HG03095 (cell line): Measurements from ENCODE around the gene TRIM65.
"Not testable (repeated sequence)": the region's sequence is repeated elsewhere in the genome, so short reads cannot be mapped to it uniquely, and the experiment has no call there.

Experiments
- ATAC-seq: cut with Tn5 transposase; IDR thresholded peaks from one replicate; pipeline ENCODE4 v1.9.1; 2021; ENCODE audit warnings: moderate library complexity; ENCODE audit not compliant: unreplicated experiment

TRIM65 gene

DNA sequence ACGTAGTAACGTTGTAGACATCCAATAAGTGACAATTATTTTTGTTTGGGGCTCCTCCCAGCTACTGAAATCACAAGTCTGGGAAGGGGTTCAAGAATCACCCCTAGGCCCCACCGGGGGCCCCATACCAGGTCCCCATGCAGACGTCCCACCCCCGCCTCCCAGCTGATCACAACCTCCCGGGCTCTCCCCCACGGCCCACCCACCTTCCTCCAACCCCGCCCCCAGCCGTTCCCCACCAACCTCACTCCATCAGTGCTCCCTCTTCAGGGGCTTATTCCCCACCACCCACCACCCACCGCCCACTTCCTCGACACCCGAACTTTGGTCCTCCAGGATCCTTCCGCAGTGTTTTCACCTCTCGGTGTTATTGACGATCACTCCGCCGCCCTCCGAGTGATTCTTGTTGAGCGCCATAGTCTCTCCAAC lies 41.9 kb downstream of the TRIM65 start:
- ATAC-seq, result no peak

DNA sequence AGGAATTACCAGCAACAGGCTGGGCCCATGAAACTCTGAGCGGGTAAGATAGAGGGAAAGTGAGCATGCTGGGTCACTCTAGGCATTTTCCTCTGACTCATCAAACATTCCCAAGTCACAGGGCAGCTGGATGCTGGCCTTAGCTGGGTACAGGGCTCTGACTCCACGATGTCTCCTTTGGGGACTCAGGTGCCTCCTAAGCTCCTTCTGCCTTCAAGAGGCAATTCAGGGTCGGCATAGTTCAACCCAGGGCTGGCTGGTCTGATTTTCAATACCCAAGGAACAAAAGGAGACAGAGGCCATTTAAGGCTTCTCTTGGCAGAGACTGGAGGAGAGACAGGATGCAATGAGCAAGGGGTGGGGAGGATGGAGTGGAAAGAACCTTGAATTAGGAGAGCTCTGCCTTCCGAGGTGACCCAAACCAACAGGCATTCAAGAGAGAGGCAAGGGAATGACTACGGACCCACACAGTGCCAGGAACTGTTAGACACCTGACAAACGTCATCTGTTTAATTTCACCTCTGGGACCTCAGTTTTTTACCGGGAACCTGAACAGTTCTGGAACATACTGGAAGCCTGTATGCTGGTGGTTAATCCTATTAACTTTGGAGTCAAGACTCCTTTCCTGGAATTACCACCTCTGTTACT lies 42.5 kb downstream of the TRIM65 start:
- no peak for ATAC-seq

DNA sequence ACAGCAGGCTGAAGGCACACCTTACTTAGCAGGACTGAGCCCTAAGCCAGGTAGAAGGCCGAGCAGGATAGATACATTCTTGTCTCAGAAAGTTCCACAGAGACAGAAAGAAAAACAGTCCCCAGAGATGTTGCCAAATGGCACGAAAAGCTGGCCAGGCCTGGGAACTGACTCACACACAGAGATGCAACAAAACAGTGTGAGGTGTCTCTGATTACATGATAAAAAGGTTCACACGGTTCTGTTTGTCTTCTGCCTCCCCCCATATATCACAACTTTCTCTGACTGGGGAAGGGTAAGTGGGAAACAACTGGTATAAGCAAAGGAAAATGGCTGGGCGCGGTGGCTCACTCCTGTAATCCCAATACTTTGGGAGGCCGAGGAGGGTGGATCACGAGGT lies 43.3 kb downstream of the TRIM65 start:
- no peak for ATAC-seq

DNA sequence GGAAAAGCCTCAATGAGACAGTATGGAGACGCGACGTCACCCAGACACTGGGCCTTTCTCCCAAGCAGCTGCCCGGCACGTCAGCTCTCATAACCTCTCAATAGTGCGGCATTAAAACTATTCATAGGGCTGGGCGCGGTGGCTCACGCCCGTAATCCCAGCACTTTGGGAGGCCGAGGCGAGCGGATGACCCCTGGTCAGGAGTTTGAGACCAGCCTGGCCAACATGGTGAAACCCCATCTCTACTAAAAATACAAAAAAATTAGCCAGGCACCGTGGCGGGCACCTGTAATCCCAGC lies 45.1 kb downstream of the TRIM65 start:
- not testable (repeated sequence) for ATAC-seq

DNA sequence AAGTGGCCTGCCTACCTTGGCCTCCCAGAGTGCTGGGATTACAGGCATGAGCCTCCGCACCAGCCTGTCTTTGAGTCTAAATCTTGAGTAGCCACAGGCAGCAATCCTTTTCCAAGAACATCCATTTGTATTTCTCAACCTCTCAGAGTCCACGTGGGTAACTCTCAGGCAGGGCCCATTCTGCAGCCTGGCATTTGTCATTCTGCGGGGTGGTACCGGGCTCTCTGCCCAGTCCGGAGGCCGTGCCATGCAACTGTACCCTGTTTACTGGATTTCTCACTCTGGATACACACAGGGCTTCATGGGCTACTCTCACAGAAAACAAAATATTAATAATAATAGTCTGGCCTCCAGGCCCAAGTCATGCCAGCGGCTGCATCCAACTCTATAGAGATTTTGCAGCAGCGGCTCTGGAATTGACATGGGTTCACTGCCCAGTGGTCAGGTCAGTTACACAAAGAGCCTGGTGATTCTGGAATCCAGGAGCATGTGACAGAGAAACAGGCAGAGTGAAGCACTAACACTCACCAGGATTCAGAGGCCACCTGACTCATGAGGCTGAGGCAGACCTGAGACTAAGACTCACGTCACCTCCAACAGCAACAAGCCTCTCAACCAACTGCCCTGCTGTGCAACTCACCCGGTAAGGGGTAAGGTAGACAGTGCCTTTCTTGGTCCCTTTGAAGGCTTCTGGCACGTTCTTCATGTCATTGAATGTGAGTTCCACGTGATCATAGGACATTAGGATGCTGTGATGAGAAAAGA lies 45.6 kb downstream of the TRIM65 start:
- no peak for ATAC-seq

DNA sequence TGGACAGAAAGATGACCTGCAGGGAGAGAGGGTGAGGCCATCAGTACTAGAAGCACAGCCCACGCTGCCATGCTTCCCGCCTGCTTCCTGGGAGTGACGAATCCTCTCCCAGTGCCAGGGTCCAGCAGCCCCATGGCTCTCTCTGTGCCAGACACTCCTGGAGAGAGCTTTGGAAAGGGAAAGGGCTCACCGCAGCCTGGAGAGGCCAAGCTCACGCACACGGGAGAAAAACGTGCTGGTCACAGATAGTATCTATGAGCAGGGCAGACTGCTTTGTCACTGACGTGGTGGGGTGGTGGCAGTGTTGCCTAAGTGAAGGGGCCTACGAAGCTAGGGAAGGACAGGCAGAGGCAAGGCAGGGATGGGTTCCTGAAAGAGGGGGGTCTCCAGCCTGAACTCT lies 47.0 kb downstream of the TRIM65 start:
- no peak for ATAC-seq

DNA sequence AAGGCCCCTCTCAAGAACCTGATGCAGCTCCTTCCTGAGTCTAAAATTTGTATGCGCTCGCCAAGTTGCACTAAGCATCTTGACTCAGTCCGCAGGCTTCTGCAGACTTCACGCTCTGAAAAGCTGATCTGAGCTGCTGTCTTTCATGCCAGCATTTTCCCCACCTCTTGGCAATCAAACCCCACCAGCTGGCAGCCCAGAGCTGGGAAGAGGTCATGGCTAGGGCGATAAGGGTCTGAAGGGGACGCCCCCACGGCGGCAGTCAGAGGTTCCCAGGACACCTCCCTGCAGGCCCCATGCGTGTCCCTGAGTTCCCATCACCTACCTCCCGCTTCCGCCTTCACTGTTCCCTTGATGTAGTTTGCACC lies 47.5 kb downstream of the TRIM65 start:
- ATAC-seq, result no peak

DNA sequence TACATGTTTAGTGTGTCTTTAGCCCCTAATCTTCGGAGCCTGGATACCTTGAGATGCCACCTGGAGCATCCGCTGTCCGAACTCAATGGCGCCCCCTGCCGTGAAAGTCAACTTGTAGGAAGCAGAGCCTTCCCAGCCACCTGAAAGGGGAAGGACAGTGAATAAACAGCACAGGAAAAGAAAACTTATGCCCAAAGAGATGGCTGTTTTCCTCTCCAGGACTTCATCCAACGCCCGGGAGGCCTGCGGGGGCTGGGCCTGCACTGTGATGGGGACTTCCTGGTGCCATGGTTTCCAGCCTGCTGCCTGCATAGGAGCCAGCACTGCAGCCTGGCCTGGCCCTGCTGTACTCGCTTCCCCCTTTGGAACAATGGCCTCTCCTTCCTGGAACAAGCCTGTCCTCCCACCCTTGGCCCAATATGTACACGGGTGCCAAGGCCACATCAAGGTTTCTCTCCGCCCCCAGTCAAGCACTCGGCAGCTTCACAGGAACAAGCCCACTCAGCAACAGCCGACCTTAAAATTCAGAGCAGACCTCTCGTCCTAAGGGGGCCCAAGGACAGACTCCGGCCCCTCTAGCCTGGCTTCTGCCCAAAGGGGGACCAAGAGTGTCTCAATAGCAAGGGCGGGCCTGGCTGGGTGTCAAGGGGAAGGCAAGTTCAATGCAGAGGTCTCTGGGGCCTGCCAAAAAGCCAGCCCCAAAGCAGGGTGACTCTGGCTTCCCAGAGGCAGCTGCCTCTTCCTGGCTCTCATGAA lies 48.0 kb downstream of the TRIM65 start:
- ATAC-seq, result no peak

DNA sequence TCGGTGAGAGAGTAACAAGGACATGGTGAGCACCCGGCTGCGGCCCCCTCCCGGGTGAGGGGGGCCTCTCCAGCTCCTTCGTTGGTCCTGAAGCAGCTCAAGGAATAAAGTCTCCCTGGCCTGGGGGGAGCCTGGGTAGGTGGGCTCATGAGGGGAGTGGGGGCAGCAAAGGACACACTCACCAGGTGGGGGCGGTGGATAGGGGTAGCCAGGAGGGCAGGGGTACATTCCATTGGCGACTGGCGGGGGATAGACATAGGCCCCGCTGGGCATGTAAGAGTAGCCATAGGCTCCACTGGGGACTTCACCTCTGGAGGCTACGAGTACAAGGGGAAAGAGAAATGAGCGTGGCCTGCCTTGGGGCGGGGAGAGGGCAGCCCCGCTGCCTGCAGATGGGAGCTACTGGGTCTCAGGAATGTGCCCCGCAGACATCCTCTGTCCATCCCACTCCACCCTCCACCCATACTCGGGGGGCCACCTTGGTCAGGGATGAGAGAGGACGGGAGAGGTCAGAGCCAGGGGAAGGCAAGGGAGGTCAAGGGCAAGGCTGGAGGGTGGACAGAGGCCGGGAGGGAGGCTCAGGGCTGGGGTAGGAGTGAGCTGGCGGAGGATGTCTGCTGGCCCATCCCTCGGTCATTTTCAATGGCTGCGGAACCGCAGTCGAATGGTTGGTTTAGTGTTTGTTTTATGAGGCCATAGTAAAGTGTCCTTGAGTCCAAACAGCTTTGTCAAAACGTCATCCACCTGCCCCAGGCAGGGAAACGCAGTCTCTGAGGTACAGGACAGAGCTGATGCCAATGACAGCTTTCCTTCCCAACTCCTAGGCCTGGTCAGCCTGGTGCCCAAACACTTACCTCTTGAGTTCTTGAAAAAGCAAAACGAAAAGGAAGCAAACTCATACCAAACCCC lies 48.9 kb downstream of the TRIM65 start:
- no peak for ATAC-seq

DNA sequence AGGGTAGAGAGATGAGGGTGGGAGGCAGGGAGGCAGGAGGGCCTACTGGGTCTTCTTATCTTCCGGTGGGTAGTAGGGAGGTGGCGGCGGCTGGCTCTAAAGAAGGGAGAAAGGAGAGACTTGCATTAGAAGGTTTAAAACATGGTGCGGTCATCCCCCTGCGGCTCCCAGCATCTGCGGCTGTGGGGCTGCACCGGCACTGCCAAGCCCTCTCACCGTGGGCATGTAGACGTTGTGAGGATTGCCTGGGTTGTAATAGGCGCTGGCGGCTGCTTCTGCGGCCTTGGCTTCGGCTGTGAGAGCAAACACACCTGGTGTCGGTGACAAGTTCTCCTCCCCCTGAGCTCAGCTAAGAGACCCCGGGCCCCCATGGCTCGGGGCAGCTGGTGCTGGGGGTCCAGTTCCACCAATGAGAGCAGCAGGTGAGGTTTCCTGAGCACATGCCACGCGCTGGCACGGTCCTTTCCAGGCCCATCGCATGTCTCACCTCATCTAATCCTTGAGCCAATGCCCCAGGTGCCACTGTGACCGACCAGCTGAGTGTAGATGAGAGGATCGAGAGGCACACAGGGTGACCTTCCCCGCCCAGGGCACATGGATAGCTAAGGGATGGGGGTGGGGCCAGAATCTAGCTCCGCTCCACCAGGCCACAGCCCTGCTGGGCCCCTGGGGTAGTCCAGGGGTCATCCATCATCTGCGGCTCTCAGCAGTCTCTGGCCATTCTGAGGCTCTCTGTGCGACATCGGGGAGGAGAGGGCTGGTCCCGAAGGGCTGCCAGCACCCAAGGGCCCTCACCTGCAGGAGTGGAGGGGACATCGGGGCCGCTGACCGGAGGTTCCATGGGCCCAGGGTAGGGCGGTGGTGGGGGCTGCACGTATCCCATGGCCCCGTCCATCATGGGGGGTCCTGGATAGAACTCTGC lies 49.8 kb downstream of the TRIM65 start:
- no peak for ATAC-seq

DNA sequence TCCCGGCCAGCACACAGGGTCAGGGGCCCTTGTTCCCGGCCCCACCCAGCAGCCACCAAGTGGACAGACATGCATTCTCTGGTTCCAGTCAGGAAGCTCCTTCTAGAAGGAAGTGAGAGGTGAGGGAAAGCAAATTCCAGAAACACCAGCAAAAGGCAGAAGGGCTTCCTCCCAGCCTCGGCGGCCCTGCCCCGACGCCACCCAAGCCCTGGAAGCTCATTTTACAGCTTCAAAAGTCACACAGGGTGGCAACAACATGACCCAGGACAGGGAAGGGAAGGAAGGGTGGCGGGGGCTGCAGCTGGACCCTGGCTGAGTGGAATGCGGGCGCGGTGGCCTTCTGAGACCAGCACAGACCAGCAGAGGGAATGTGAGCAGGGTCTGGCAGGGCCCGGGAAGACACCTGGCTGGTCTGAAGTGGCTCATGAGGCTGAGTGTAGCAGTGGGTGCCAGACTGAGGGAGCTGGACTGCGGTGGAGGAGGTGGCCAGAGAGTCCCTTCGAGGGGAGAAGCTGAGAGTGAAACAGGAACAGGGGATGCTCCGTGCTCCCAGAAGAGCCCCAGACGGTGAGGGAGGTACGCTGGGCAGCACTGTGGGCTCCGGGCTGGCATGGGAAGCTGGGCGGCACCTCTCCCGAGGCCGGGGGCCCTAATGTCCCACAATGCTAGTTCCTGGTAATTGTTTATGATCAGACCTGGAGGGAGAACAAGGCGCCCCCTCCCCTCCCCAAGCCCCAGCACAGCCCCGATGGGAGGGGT lies 50.6 kb downstream of the TRIM65 start:
- no peak for ATAC-seq

DNA sequence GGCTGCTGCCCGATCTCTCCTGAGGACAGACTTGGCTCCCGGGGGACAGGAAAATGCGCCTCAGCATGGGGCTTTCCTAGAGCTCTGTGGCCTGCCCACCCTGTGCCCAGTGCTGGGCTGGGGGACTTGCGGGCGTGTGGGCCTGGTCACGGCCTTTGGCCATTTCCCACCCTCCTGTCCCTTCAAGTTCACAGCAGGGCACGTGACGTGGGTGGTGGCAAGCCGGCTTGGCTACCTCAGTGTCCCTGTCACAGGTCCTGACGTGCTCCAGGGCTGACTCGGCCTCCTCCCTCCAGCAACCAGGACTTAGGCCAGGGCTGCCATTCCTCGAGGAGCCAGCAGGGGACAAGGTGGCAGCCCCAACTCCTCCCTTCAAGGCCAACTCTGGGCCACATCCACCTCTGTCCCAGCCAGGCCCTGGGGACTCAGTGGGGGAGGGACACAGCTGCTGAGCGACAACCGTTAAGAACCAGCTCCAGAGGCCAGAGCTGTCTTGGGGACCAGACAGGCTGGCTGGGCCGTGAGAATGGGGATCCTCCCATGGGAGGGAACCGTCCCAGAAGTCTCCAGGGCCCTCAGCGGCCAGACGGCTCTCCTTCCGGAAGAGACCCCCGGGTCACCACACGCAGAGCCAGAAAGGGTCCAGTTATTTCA lies 51.6 kb downstream of the TRIM65 start:
- peak; percentile 63 for ATAC-seq

DNA sequence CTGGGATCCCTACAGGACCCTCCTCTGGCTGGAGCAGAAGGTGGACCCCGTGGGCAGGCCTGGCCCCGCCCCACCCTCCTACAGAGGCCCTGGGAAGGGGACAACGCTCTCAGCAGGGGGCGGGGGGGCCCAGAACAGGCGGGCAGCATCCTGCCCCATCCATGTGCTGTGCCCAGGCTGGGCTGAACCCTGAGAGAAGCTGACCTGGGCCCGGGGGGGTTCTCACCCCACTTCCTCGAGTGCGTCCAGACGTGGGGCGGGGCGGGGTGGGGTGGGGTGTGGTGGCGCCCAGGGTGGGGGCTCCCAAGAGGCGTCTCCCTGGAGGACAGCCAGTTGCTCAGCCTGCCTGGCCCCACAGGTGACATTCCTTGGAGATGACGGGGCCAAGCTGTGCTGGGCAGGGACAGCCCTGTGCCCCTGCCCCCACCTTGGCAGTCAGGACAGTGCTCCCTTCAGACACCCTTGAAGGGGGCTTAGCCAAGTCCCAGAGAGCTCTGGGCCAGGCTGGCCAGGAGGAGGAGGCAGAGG lies 52.2 kb downstream of the TRIM65 start:
- no peak for ATAC-seq

DNA sequence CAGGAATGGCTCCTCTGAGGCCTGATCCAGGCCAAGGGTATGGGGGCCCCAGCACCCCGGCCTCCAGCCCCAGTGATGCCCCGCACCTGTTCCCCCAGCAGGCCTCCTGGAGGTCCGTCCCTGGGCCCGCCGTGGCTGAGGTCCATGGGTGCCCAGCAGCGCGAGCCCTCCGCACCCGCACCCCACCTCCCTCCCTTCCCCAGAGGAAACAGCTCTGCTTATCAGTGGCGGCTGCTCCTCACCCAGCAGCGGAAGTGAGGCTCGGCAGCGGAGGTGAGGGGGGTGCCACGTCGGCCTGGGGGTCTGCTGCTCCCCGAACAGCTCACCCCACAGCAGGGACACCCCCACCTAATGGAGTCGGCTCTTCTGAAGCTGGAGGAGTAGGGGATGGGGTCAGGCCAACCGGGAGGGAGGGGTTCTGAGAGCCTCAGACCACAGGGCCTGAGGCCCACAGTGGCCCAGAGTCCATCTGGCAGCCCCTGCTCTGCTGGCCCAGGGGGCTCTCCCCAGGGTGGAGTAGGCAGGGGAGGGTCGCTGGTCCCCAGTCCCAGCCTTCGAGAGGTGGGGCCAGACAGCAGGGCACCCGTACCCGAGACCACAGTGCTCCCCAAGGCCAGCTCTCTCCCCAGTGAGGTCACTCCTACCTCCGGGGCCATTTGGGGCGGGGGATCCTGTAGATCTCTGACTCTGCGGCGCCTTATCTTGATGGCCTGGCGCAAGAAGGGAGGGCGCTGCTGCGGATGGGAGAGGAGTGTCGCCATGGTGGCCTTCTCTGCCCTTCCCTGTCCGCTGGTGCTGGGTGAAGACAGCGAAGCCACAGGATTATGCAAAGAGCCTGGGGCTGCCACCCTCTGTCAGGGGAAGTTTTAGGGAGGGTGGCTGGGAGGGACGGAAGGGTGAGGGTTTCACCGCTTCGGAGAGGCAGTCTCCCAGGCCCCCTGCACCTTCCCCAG lies 52.9 kb downstream of the TRIM65 start, which contains the start of gene UNC13D:
Gene UNC13D, minus strand, starts transcription at position 828 of the 953 bp plus-strand sequence. Its CDS starts 67 bp downstream, at position 761.
- ATAC-seq, result no peak

DNA sequence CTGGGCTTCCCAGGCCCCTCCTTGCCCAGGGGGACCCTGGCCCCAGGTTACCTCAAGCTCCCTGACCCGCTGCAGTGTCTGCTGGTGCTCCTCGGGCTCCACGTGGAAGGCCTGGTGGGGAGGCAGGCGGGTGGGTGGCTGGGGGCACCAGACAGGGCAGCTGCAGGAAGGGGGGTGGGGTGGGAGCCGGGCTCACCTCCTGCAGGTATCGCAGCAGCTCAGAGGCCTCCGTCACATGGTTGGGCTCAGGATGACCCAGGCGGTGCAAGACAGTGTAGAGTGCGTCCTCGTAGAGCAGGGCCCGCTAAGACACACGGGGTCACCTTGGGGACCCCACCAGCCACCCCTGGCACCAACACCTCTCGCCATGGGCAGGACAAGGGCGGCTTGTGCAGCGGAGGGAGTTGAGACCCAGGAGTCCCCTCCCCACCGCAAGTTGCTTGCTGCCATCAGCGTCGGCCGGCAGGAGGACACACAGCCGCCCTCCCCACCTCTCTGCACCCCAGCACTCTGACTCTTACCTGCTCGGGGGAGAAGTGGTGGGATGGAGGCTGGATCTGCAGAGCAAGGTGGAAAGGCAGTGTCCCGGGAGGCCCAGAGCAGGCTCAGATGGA lies 53.7 kb downstream of the TRIM65 start:
- ATAC-seq, result no peak

DNA sequence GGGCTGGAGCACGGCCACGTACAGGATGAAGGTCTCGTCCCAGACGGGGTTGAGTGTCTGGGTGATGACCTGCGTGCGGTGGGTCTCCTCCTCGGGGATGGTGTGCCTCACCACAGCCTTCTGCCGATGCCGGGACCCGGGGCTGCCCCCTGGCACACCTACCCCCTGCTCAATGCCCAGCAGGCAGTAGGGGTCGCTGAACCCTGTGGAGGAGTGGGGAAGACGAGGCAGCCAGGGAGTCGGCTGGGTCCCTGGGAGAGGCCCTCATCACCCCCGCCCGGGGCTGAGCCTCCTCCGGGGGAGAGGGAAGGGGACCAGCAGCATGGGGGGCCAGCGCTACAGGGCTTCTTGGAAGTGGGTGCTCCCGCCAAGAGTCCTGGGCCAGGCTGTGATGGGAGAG lies 54.3 kb downstream of the TRIM65 start:
- ATAC-seq, result no peak

DNA sequence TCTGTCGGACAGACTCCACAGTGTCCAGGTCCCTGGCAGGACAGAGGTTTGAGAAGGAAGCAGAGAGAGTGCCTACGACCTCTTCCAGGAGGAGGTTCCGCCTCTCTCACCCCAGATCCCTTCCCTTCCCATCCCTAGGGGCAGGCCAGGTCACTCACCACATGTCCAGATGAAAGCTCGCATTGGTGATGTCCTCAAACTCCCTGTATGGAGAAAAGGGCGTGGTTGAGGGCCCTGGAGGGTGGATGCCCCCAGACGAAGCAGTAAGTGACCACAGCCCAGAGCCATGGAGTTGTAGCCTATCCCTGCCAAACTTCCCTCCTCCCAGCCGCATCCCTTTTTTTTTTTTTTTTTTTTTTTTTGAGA lies 56.0 kb downstream of the TRIM65 start:
- no peak for ATAC-seq
